ENCODE results near the gene PXYLP1.
"Not testable (repeated sequence)": the region's sequence is repeated elsewhere in the genome, so short reads cannot be mapped to it uniquely, and the experiment has no call there.

Gene PXYLP1

GRCh38 chr3:141311496-141312353, 80.1 kb downstream of the PXYLP1 start:
- peak overlapping the region; percentile 21 to 89 (median 84) for H3K27ac ChIP-seq
- H3K4me3 ChIP-seq = peak overlapping the region; percentile 43 to 71 (median 51)

- H3K27ac ChIP-seq = peak overlapping the region in 19 of 21 experiments; percentile 69 to 89 (median 84)
- peak overlapping the region; percentile 43 to 71 (median 51) for H3K4me3 ChIP-seq
These were observed 80.9 kb downstream of the PXYLP1 start for GRCh38 chr3:141312354-141313092.

DNA sequence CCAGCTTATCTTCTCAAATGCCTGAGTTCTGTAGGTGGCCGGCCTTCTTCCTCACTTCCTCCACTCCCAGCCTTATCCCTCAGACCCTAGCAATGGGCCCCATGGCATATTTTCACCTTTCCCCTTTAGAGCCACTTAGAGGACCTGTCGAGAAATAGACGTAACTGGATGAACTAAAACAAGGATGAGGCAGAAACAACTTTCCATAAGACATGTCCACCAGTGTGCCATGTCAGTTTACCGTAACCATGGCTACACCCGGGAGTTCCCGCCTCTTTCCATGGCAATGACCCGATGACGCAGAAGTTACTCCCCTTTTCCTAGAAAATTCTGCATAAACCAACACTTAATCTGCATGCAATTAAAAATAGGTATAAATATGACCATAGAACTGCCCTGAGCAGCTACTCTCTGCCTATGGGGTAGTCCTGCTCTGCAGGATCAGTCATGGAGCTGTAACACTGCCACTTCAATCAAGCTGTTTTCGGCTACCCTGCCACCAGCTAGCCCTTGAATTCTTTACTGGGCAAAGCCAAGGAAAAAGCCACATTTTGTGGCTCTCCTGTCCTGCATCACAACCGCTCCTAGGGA, 81.6 kb downstream of the PXYLP1 start:
- no peak overlapping the region for H3K4me3 ChIP-seq
- no peak overlapping the region for H3K27ac ChIP-seq

- H3K27ac ChIP-seq, H3K4me3 ChIP-seq: not testable (repeated sequence)
These were observed 82.8 kb downstream of the PXYLP1 start for GRCh38 chr3:141314415-141314814.

GRCh38 chr3:141316851-141317250, 85.2 kb downstream of the PXYLP1 start:
- Histone ChIP-seq H3K27ac (no peak overlapping the region), H3K4me3 (no peak overlapping the region)

GRCh38 chr3:141320399-141321108, 88.9 kb downstream of the PXYLP1 start:
- H3K27ac ChIP-seq = peak overlapping the region in 6 of 21 experiments; percentile 23 to 70 (median 62)
- no peak overlapping the region for H3K4me3 ChIP-seq

DNA sequence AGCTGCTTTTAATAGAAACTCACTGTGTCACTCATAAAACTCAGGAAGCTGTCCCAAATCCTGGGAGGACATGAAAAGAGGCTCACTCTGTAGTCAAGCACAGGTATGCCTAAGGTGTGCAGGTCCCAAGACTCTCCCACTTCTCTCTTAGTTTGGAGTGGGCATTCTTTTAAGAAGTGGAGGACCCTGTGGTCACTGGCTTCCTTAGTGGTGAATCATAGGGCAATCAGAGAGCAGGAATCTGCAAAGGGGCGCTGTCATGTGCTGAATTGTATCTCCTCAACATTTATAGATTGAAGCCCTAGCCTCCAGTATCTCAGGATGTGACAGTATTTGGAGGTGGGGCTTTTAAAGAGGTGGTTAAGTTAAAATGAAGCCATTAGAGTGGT, 89.5 kb downstream of the PXYLP1 start:
- no peak overlapping the region for H3K4me3 ChIP-seq
- H3K27ac ChIP-seq = peak overlapping the region in 6 of 21 experiments; percentile 23 to 70 (median 62)

GRCh38 chr3:141323936-141324704, 92.5 kb downstream of the PXYLP1 start:
- no peak overlapping the region for H3K4me3 ChIP-seq

DNA sequence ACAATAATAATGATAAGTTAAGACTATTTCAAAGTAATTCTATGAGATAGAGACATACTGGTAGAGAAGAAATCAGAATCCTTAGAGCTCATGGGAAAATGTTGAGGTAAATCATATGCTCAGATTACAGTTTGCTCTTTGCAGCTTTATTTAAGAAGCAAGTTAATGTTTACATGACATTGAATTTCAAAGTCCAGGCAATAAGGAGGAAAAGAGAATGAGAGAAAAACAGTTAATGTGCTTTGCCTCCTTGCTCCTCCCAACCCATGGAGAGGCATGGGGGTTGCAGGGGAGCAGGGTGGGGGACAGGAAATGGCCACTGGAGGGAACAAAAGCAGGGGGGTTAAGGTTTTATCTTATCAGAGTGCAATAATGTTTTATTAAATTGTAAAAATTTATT, 94.5 kb downstream of the PXYLP1 start:
- Histone ChIP-seq H3K27ac (no peak overlapping the region), H3K4me3 (no peak overlapping the region)

More at GRCh38 chr3:141323936-141324704, 92.5 kb downstream of the PXYLP1 start:
- no peak overlapping the region for H3K27ac ChIP-seq

DNA sequence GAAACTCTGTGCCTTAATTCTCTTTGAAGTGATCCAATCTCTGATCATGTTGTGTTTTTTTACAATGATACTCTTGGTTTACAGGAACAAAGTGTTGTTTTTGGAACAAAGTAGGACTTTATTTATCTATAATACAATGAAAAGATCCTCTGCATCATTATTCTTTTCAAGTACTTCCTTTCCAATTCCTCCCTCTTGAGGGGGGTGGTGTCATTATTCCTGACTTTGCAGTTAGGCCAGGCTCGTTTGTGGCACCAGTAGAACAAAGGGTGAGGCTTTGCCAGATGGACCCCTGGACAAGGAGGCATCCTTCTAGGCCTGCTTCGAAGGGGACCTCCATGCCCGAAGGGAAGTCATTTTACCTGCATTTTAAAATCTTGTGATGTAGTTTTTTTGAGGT, 95.0 kb downstream of the PXYLP1 start:
- no peak overlapping the region for H3K4me3 ChIP-seq
- H3K27ac ChIP-seq = no peak overlapping the region

- Histone ChIP-seq H3K27ac (no peak overlapping the region), H3K4me3 (no peak overlapping the region)
These were observed 96.9 kb downstream of the PXYLP1 start for GRCh38 chr3:141328286-141329166.

DNA sequence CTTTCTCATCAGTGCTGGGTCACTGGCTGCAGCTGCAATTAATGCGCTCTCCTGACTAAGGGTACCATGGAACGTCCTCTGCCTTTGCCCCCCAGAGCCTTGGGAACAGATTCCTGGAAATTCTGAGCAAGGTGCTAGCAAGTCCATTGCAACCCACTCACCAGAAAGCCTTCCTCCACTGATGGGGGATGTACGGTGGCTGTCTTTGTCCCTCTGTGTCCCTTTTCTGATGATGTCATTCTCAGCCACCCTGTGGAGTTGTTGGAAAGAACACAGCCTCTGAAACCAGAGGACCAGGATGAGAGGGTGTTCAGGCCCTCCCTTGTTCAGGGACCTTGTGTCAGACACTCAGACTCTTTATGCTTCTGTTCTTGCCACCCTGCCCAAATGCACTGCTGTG, 98.6 kb downstream of the PXYLP1 start:
- no peak overlapping the region for H3K27ac ChIP-seq
- H3K4me3 ChIP-seq = no peak overlapping the region

DNA sequence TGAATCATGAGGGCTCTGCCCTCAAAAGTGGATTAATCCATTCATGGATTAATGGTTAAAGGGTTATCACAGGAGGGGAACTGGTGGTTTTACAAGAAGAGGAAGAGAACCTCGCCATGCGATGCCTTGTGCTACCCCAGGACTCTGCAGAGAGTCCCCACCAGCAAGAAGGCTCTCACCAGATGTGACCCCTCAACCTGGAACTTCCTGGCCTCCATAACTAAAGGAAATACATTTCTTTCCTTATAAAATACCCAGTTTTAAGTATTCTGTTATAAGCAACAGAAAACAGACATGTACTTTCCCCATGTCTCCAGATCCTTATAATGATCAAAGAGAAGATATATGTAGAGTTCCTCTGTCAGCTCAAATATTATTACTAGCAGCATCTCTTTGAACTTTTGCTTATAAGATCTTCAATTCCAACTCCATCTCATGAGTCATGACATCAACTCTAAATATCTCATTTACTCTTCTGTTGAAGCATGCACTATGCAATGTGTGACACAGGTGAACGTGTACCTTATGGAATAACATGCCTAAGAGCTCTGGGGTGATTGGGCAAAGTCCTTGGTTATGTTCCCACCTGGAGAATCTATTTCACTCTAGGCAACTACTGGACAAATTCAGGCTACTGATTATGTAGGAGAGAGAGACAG, 99.2 kb downstream of the PXYLP1 start:
- Histone ChIP-seq H3K27ac (peak overlapping the region in 5 of 21 experiments; percentile 25 to 78 (median 48)), H3K4me3 (no peak overlapping the region)

GRCh38 chr3:141331377-141332318, 100.0 kb downstream of the PXYLP1 start:
- Histone ChIP-seq H3K4me3 (no peak overlapping the region), H3K27ac (peak overlapping the region in 11 of 21 experiments; percentile 19 to 87 (median 34))

DNA sequence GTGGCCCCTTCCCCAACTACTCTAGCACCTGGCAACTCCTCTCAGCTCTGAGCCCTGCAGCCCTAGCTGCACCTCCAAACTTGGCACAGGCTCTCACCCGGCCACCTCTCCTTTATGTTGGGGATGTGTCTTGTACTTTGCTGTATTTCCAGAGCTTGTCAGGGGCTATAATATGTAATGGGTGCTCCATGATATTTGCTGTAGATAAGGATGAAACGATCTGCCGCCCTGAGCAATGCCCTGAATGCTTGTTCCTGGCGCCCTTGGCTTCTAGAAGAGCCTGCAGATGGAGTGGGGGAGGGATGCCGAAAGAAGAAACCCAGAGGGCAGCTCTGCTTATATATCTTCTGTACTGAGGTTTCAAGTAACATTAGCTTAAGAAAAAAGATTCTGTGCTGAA, 100.8 kb downstream of the PXYLP1 start:
- peak overlapping the region in 11 of 21 experiments; percentile 19 to 87 (median 34) for H3K27ac ChIP-seq
- no peak overlapping the region for H3K4me3 ChIP-seq

- Histone ChIP-seq H3K27ac (peak overlapping the region in 1 of 21 experiments; percentile 83), H3K4me3 (no peak overlapping the region)
These were observed 102.4 kb downstream of the PXYLP1 start for GRCh38 chr3:141333836-141334626.
